Type B pancreatic cell (in vitro differentiated cells): Measurements from ENCODE around the gene HSD17B14. TPM values are rescaled to one million over a fixed set of nuclear protein-coding genes. Genes with fewer than 3 reads are reported as not detected.

Experiments used
- DNase-seq: peaks from one replicate; pipeline ENCODE4 v3.0.0; 2021; ENCODE audit warnings: mixed read lengths; ENCODE audit not compliant: unreplicated experiment; ENCODE audit errors: extremely low spot score
- H3K27ac Mint-ChIP-seq: 2 replicates; pipeline ENCODE4 v1.8.0; 2021; ENCODE audit warnings: mild to moderate bottlenecking, mixed read lengths
- H3K27me3 Mint-ChIP-seq: 2 replicates; pipeline ENCODE4 v1.8.0; 2021; ENCODE audit warnings: mixed read lengths
- H3K36me3 Mint-ChIP-seq: 2 replicates; pipeline ENCODE4 v1.8.0; 2021; ENCODE audit warnings: mixed read lengths
- H3K4me1 Mint-ChIP-seq: one replicate; pipeline ENCODE4 v1.8.0; 2021; ENCODE audit warnings: mixed read lengths; ENCODE audit not compliant: unreplicated experiment
- H3K4me3 Mint-ChIP-seq: 2 replicates; pipeline ENCODE4 v1.8.0; 2021; ENCODE audit warnings: mild to moderate bottlenecking, mixed read lengths
- H3K9me3 Mint-ChIP-seq: 2 replicates; pipeline ENCODE4 v1.8.0; 2021; ENCODE audit warnings: mixed read lengths
- CTCF ChIP-seq: fragments of 200-600 bp; sonication (generic); conservative IDR thresholded peaks from 2 replicates; pipeline ENCODE4 v1.5.0; 2021; ENCODE audit warnings: antibody characterized with exemption, mild to moderate bottlenecking
- total RNA-seq: library from RNA; stranded (reverse); gene quantifications from 2 replicates; pipeline ENCODE4 v1.2.1, GENCODE V29; 2021; ENCODE audit warnings: low replicate concordance

The HSD17B14 gene
- total RNA-seq, 1 donor from 2014 or later = 12.9 TPM

GRCh38 chr19:48819366-48819816 lies 16.9 kb downstream of the HSD17B14 start:
- Mint-ChIP-seq H3K9me3 (no peaks in the 10 kb centered on the region), H3K4me3 (peak overlapping the region; percentile 44), H3K36me3 (peaks cover 7% of the 10 kb centered on the region), H3K4me1 (peaks cover 19% of the 10 kb centered on the region), H3K27me3 (no peaks in the 10 kb centered on the region), H3K27ac (peak overlapping the region; percentile 67)
- DNase-seq = no peak
- TF ChIP-seq CTCF = no peak

- Mint-ChIP-seq H3K27me3 (no peaks in the 10 kb centered on the region), H3K27ac (peak overlapping the region; percentile 56), H3K4me3 (peak overlapping the region; percentile 10), H3K9me3 (no peaks in the 10 kb centered on the region), H3K36me3 (peaks cover 7% of the 10 kb centered on the region), H3K4me1 (peaks cover 19% of the 10 kb centered on the region)
- TF ChIP-seq CTCF = no peak
- DNase-seq = no peak
Measured at GRCh38 chr19:48818234-48818820, 18.0 kb downstream of the HSD17B14 start.

GRCh38 chr19:48817585-48818124 lies 18.6 kb downstream of the HSD17B14 start:
- H3K4me3 Mint-ChIP-seq = no peak overlapping the region
- peaks cover 23% of the 10 kb centered on the region for H3K4me1 Mint-ChIP-seq
- H3K9me3 Mint-ChIP-seq = no peaks in the 10 kb centered on the region

GRCh38 chr19:48815870-48816501 lies 20.3 kb downstream of the HSD17B14 start:
- Mint-ChIP-seq H3K36me3 (peaks cover 7% of the 10 kb centered on the region), H3K9me3 (no peaks in the 10 kb centered on the region), H3K27me3 (no peaks in the 10 kb centered on the region), H3K27ac (peak overlapping the region; percentile 90), H3K4me3 (peak overlapping the region; percentile 72), H3K4me1 (peaks cover 26% of the 10 kb centered on the region)
- peak; percentile 43 for TF ChIP-seq CTCF
- DNase-seq = no peak

More at GRCh38 chr19:48817585-48818124, 18.6 kb downstream of the HSD17B14 start:
- no peak for DNase-seq
- H3K36me3 Mint-ChIP-seq = peaks cover 7% of the 10 kb centered on the region
- H3K27me3 Mint-ChIP-seq = no peaks in the 10 kb centered on the region
- H3K27ac Mint-ChIP-seq = peak overlapping the region; percentile 79
- TF ChIP-seq CTCF = no peak

- Mint-ChIP-seq H3K27ac (no peak overlapping the region), H3K9me3 (no peaks in the 10 kb centered on the region), H3K27me3 (no peaks in the 10 kb centered on the region), H3K36me3 (peaks cover 7% of the 10 kb centered on the region), H3K4me1 (peaks cover 30% of the 10 kb centered on the region), H3K4me3 (no peak overlapping the region)
- TF ChIP-seq CTCF = no peak
- no peak for DNase-seq
Measured at GRCh38 chr19:48814895-48815294, 21.4 kb downstream of the HSD17B14 start.
